ENCODE data around the gene RPP25L. TPM values are rescaled to one million over a fixed set of nuclear protein-coding genes. Genes with fewer than 3 reads are reported as not detected.

Gene RPP25L
- total RNA-seq, 5 donors from 2014 or later (not counting 1 experiment from before 2014, with no cell fraction given) = 9.3 to 28.6 (median 22.5) TPM

DNA sequence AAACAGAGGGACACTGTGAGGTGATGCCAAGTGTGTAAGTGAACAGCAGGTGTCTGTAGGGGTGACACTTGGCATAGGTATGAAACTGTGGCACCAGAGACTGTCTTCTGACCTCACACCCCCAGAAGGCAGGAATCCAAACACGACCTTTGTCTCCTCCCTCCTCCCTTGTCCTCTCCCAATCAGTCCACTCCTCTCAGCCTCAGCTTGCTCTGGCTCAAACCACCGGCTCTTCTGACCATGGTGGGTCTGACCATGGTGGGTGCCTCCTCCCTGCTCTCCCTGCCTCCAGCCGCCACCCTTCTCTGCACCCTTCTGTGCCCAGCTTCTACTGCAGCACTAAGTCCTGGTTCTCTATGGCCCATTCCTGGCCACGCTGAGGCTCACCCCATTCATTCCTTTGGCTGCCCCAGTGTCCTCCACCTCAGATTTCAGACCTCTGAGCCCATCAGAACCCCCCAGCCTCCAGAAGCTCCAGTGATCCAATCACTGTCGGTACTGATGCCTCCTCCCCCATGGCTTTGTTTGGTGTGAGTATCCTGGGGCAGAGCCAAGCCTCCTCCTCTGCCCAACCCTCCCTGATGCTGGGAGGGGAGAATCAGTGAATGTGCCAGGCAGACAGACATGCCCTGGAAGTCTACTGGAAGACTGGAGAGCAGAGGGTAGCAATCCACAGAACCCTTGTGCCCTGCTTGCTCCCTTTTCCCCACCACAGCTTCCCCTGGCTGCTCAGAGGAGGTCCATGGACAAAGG is 18.7 kb upstream of the RPP25L start:
- Mint-ChIP-seq H3K4me1 (peaks cover 22 to 37% (median 27%) of the 10 kb centered on the region in 3 donors), H3K36me3 (peaks cover 8% of the 10 kb centered on the region), H3K27me3 (peaks cover 43 to 45% of the 10 kb centered on the region in 2 donors), H3K4me3 (peak overlapping the region; percentile 56 to 84 (median 71)), H3K27ac (peak overlapping the region in 1 of 2 donors; percentile 33), H3K9me3 (no peaks in the 10 kb centered on the region)
- Histone ChIP-seq H3K27ac (ENCODE audit: low read length) (no peak overlapping the region), H3K9me3 (no peaks in the 10 kb centered on the region), H3K4me1 (ENCODE audit: control insufficient read depth in 1 of 2, extremely low read depth in 1 of 2, insufficient read depth in 2 of 2, low read length in 2 of 2) (peaks cover 6 to 31% of the 10 kb centered on the region in 2 experiments), H3K27me3 (replicated peaks in 1 of 2; ENCODE audit: control insufficient read depth in 2 of 2, extremely low read depth in 1 of 2, insufficient read depth in 2 of 2, low read length in 1 of 2) (peaks cover 17 to 48% of the 10 kb centered on the region in 2 experiments), H3K4me3 (ENCODE audit: control insufficient read depth in 1 of 2, extremely low read depth in 1 of 2, low read length in 1 of 2) (no peak overlapping the region), H3K36me3 (ENCODE audit: control insufficient read depth in 2 of 2, extremely low read depth in 1 of 2, insufficient read depth in 1 of 2, low read length in 1 of 2) (peaks cover 3 to 9% of the 10 kb centered on the region in 2 donors)
- no peak for ATAC-seq (replicated peaks in 1 of 4)
- DNase-seq = no peak
- ChIA-PET CTCF (interaction anchor here in 1 of 2 donors (0.6 to 1.5 kb wide), 2 partner anchors 10 to 704 kb away, joined by 3 to 4 read pairs; partner anchors contain the start of gene DCTN3), POLR2A (no interaction called here)
- 58% methylated on average over 4 of the region's 5 CpGs for WGBS (ENCODE audit: insufficient coverage)

DNA sequence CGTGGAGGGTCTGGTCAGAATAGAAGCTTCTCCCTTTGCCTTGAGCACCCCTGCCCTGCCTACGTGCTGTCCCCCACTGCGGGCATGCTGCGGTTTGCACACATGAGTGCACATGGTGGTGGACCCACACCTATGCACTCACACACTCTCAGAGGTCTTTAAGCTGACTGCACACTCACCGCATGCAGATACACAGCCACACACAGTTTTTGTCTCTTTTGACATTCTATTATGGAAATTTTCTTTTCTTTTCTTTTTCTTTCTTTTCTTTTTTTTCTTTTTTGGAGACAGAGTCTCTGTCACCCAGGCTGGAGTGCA is 17.6 kb upstream of the RPP25L start:
- Mint-ChIP-seq H3K27me3 (peaks cover 43 to 49% of the 10 kb centered on the region in 2 donors), H3K27ac (no peak overlapping the region), H3K9me3 (no peaks in the 10 kb centered on the region), H3K36me3 (no peaks in the 10 kb centered on the region), H3K4me3 (peak overlapping the region; percentile 71 to 84 (median 83)), H3K4me1 (peaks cover 19 to 27% (median 25%) of the 10 kb centered on the region in 3 donors)
- no peak for ATAC-seq (replicated peaks in 1 of 4)
- CTCF ChIA-PET = interaction anchor here (0.6 to 1.5 kb wide), 2 partner anchors 9 to 174 kb away, joined by 4 to 6 read pairs; partner anchors contain the start of gene DCTN3 (in 1 of the 2)
- no peak for DNase-seq
- no peaks in the 10 kb centered on the region for H3K36me3 ChIP-seq (ENCODE audit: control insufficient read depth in 2 of 2, extremely low read depth in 1 of 2, insufficient read depth in 1 of 2, low read length in 1 of 2)
- POLR2A ChIA-PET = no interaction called here
- peaks cover 4 to 31% of the 10 kb centered on the region in 2 experiments for H3K4me1 ChIP-seq (ENCODE audit: control insufficient read depth in 1 of 2, extremely low read depth in 1 of 2, insufficient read depth in 2 of 2, low read length in 2 of 2)
- 30% methylated on average over 3 of the region's 5 CpGs for WGBS (ENCODE audit: insufficient coverage)
- H3K9me3 ChIP-seq = no peaks in the 10 kb centered on the region
- peak overlapping the region in 1 of 2 donors; percentile 64 for H3K4me3 ChIP-seq (ENCODE audit: control insufficient read depth in 1 of 2, extremely low read depth in 1 of 2, low read length in 1 of 2)
- H3K27ac ChIP-seq (ENCODE audit: low read length) = no peak overlapping the region
- H3K27me3 ChIP-seq (replicated peaks in 1 of 2; ENCODE audit: control insufficient read depth in 2 of 2, extremely low read depth in 1 of 2, insufficient read depth in 2 of 2, low read length in 1 of 2) = peaks cover 19 to 59% of the 10 kb centered on the region in 2 experiments

DNA sequence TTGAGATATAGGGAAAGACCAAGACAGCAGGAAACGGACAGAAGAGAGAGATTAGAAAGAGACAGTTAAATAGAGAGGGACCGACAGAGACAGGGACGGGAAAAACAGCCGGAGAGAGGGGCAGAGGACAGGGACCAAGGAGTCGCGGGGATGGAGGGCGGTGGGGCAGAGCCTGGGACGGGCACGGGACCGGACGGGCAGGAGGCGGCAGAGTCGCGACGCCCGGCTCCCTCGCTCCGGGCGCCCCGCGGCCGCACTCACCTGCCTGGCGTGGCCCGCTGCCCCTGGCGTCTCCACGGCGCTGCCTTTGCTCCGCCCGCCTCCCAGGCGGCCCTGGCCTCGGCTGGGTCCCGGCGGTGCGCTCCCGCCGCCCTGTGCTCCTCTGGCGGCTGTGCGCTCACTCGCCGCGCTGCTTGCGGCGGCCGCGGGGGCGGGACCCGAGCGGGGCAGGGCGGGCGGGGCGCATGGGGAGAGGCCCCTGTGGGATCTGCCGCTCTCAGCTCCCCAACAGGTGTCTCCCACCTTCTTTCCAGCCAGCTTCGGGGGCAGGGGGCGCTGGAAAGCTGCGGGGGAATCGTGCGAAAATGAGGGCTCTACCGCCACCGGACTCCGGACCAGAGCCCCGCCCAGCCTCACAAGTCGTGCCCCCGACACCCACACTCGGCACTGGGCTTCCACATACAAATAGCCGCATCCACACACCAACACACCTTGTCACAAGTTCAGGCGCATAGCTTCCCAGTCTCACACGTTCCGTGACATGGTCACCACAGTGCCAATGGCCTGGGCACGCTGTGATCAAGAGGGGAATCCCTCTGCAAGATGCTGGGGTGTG is 17.0 kb upstream of the RPP25L start, which contains the start of gene ARID3C:
Gene ARID3C (minus strand): TSS at position 411 of the 835 bp plus-strand sequence. CDS start 1,052 bp downstream, outside the sequence.
- peak within 1 kb of the TSS; percentile 71 to 84 (median 83) for H3K4me3 Mint-ChIP-seq

DNA sequence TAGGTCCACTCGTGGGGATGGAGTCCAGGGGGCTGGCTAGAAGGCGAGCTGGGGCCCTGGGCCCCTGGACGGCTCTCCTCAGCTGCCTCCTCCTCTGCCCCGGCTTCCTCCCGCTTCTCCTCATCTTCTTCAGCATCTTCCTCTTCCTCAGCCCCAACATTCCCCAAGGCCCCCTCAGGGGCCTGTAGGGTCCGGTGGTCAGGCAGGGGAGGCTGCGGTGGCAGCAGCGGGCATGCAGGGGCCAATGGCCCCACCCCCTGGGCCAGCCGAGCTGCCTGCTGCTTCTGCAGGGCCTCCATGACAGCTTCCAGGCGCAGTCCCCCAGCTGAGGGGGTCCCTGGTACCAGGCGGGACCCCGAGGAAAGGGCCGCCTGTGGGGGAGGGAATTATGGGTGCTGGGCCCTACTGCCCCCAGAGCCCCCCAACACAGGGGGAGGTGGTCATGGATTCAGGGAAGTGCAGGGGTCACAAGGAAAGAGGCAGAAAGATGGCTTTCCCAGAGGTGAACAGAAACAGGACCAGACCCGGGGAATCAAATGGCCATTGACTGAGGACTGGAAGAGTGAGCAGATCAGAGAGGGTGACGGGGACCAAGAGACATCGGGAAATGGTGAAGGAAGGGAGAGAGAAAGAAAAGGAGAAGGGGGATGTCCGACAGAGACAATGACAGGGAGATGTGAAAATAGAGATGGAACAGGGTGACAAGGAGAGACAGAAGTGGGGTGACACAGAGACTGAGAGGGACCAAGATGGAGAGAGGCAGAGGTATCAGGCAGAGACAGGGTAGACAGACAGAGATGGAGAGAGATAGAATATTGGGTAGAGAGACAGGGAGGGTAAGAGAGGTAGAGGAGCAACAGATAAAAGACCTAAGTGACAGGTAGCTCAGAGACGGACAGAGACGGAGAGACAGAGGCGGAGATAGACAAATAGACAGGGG is 16.1 kb upstream of the RPP25L start:
- peaks cover 19 to 25% (median 24%) of the 10 kb centered on the region in 3 donors for H3K4me1 Mint-ChIP-seq
- ATAC-seq (replicated peaks in 1 of 4) (peak in 3 of 4 experiments; percentile 6 to 15 (median 13)), DNase-seq (no peak)
- Histone ChIP-seq H3K4me3 (ENCODE audit: control insufficient read depth in 1 of 2, extremely low read depth in 1 of 2, low read length in 1 of 2) (no peak overlapping the region), H3K27me3 (replicated peaks in 1 of 2; ENCODE audit: control insufficient read depth in 2 of 2, extremely low read depth in 1 of 2, insufficient read depth in 2 of 2, low read length in 1 of 2) (peaks cover 19 to 74% of the 10 kb centered on the region in 2 experiments), H3K4me1 (ENCODE audit: control insufficient read depth in 1 of 2, extremely low read depth in 1 of 2, insufficient read depth in 2 of 2, low read length in 2 of 2) (peaks cover 4 to 39% of the 10 kb centered on the region in 2 experiments), H3K36me3 (ENCODE audit: control insufficient read depth in 2 of 2, extremely low read depth in 1 of 2, insufficient read depth in 1 of 2, low read length in 1 of 2) (no peaks in the 10 kb centered on the region), H3K27ac (ENCODE audit: low read length) (no peak overlapping the region), H3K9me3 (no peaks in the 10 kb centered on the region)
- no peaks in the 10 kb centered on the region for H3K9me3 Mint-ChIP-seq
- no peaks in the 10 kb centered on the region for H3K36me3 Mint-ChIP-seq
- POLR2A ChIA-PET = no interaction called here
- CTCF ChIA-PET = no interaction called here
- H3K27me3 Mint-ChIP-seq = peaks cover 50 to 60% of the 10 kb centered on the region in 2 donors
- H3K27ac Mint-ChIP-seq = peak overlapping the region in 1 of 2 donors; percentile 70
- peak overlapping the region; percentile 70 to 84 (median 74) for H3K4me3 Mint-ChIP-seq
- 41% methylated on average over 15 of the region's 20 CpGs for WGBS (ENCODE audit: insufficient coverage)

More for the DNA sequence above, 17.0 kb upstream of the RPP25L start, which contains the start of gene ARID3C:
- no peak within 1 kb of the TSS for H3K27ac ChIP-seq (ENCODE audit: low read length)
- H3K9me3 Mint-ChIP-seq = no peaks in the 10 kb centered on the region
- peak within 1 kb of the TSS; percentile 37 to 64 for H3K4me3 ChIP-seq (ENCODE audit: control insufficient read depth in 1 of 2, extremely low read depth in 1 of 2, low read length in 1 of 2)
- peak; percentile 83 to 90 (median 87) for ATAC-seq (replicated peaks in 1 of 4)
- ChIA-PET CTCF (interaction anchor here (0.6 to 1.5 kb wide), 3 partner anchors 8 to 503 kb away, joined by 3 to 4 read pairs (median 3); partner anchors contain the start of genes DCTN3 (in 1 of the 2) and UBAP1 (in 1 of the 2)), POLR2A (no interaction called here)
- peak within 1 kb of the TSS in 1 of 2 donors; percentile 70 for H3K27ac Mint-ChIP-seq
- peak in 20 of 35 experiments; percentile 19 to 64 (median 35) for DNase-seq
- H3K27me3 Mint-ChIP-seq = peaks cover 44 to 54% of the 10 kb centered on the region in 2 donors
- peaks cover 4 to 32% of the 10 kb centered on the region in 2 experiments for H3K4me1 ChIP-seq (ENCODE audit: control insufficient read depth in 1 of 2, extremely low read depth in 1 of 2, insufficient read depth in 2 of 2, low read length in 2 of 2)
- peaks cover 19 to 65% of the 10 kb centered on the region in 2 experiments for H3K27me3 ChIP-seq (replicated peaks in 1 of 2; ENCODE audit: control insufficient read depth in 2 of 2, extremely low read depth in 1 of 2, insufficient read depth in 2 of 2, low read length in 1 of 2)
- H3K4me1 Mint-ChIP-seq = peaks cover 17 to 26% (median 22%) of the 10 kb centered on the region in 3 donors
- no peaks in the 10 kb centered on the region for H3K36me3 Mint-ChIP-seq
- 1% methylated on average over 61 of the region's 69 CpGs for WGBS (ENCODE audit: insufficient coverage)
- H3K9me3 ChIP-seq = no peaks in the 10 kb centered on the region
- no peaks in the 10 kb centered on the region for H3K36me3 ChIP-seq (ENCODE audit: control insufficient read depth in 2 of 2, extremely low read depth in 1 of 2, insufficient read depth in 1 of 2, low read length in 1 of 2)

DNA sequence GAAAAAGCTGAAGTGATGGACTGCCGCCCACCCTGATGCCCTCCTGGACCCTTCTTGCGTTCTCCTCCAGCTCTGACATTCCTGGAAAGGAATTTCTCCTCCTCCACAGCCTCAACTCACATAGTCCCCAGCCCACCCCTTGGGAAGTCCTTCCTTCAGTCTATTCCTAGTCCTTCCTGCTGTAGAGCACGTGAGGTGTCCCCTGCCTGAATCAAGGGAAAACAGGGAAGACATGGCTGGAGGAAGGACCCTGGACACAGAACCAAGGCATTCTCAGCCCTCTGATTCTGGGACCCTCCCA is 13.2 kb upstream of the RPP25L start:
- peaks cover 17 to 85% of the 10 kb centered on the region in 2 experiments for H3K27me3 ChIP-seq (replicated peaks in 1 of 2; ENCODE audit: control insufficient read depth in 2 of 2, extremely low read depth in 1 of 2, insufficient read depth in 2 of 2, low read length in 1 of 2)
- Mint-ChIP-seq H3K4me3 (no peak overlapping the region), H3K9me3 (no peaks in the 10 kb centered on the region), H3K27ac (no peak overlapping the region), H3K27me3 (peaks cover 58 to 74% of the 10 kb centered on the region in 2 donors), H3K36me3 (no peaks in the 10 kb centered on the region), H3K4me1 (peaks cover 30 to 34% (median 34%) of the 10 kb centered on the region in 3 donors)
- no peak overlapping the region for H3K27ac ChIP-seq (ENCODE audit: low read length)
- no peak overlapping the region for H3K4me3 ChIP-seq (ENCODE audit: control insufficient read depth in 1 of 2, extremely low read depth in 1 of 2, low read length in 1 of 2)
- ChIA-PET POLR2A (no interaction called here), CTCF (interaction anchor here (0.6 to 1.9 kb wide), 3 partner anchors 9 to 638 kb away, joined by 3 to 7 read pairs (median 7); no protein-coding TSS in a partner anchor)
- H3K9me3 ChIP-seq = no peaks in the 10 kb centered on the region
- peaks cover 6 to 45% of the 10 kb centered on the region in 2 experiments for H3K4me1 ChIP-seq (ENCODE audit: control insufficient read depth in 1 of 2, extremely low read depth in 1 of 2, insufficient read depth in 2 of 2, low read length in 2 of 2)
- no peaks in the 10 kb centered on the region for H3K36me3 ChIP-seq (ENCODE audit: control insufficient read depth in 2 of 2, extremely low read depth in 1 of 2, insufficient read depth in 1 of 2, low read length in 1 of 2)
- WGBS (ENCODE audit: insufficient coverage) = 69% methylated on average over 3 of the region's 3 CpGs
- ATAC-seq (replicated peaks in 1 of 4) = no peak
- DNase-seq = no peak

Measured in T-cell (primary cell).